Stimulated activated naive CD8-positive, alpha-beta T cell treated with anti-CD3 and anti-CD28 coated beads, Interleukin-15, amount 100 ng/mL, for 72 hours (primary cell): Measurements from ENCODE around the gene HIPK2.
A peak's percentile ranks its signal among the peaks of the same experiment; 100 is the strongest.

Experiments used
- ATAC-seq: fragments of 150-1000 bp; cut with Tn5 transposase; 2 replicates; pipeline ENCODE4 v1.10.0; 2021; ENCODE audit warnings: mild to moderate bottlenecking, moderate library complexity
- DNase-seq, 2 donors: peaks; one replicate each; pipeline ENCODE4 v3.0.0; 2021 to 2022
- H3K27ac Mint-ChIP-seq, 2 donors: one replicate each; pipeline ENCODE4 v1.8.0; 2022; ENCODE audit warnings: mild to moderate bottlenecking in 2 of 2, mixed read lengths in 2 of 2, moderate library complexity in 2 of 2
- H3K27me3 Mint-ChIP-seq: one replicate; pipeline ENCODE4 v1.8.0; 2022; ENCODE audit warnings: mixed read lengths
- H3K4me1 Mint-ChIP-seq: one replicate; pipeline ENCODE4 v1.8.0; 2022; ENCODE audit warnings: mild to moderate bottlenecking, mixed read lengths
- H3K4me3 Mint-ChIP-seq, 2 donors: one replicate each; pipeline ENCODE4 v1.8.0; 2022; ENCODE audit warnings: mild to moderate bottlenecking in 2 of 2, mixed read lengths in 2 of 2, moderate library complexity in 1 of 2
- H3K9me3 Mint-ChIP-seq, 2 donors: one replicate each; pipeline ENCODE4 v1.8.0; 2022; ENCODE audit warnings: mixed read lengths in 2 of 2

The HIPK2 gene

DNA sequence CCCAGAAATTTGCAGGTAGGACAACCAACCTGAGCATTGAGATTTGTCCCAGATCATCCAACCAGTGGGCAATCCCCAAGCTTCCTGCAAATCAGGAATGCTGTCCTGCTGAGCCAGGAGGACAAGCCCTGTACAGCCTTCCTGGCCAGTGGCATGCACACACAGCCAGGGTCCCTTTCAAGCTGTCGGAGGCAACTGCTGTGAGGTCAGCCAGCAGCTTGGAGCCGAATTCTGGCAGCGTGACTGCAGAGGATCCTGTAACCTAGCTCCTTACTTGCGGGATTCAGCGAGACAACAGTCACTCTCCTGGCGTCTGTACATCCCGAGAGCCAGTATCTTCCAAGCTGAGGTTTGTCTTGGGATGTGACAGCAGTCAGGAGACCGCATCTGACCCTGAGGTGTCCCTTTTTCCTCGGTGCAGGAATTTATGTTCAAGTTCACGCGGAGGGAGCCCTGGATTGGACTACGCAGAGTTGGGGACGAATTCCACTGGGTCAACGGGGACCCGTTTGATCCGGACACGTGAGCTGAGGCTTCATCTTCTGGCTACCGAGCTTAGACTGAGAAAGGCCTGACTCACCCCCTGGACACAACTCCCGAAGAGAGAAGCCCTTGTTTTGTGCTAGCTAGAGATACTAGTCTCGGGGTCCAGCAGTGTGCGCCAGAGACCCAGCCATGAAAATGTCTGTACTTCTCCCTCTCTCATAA is 236.0 kb downstream of the HIPK2 start:
- DNase-seq, result no peak
- no peak overlapping the region for H3K4me3 Mint-ChIP-seq

DNA sequence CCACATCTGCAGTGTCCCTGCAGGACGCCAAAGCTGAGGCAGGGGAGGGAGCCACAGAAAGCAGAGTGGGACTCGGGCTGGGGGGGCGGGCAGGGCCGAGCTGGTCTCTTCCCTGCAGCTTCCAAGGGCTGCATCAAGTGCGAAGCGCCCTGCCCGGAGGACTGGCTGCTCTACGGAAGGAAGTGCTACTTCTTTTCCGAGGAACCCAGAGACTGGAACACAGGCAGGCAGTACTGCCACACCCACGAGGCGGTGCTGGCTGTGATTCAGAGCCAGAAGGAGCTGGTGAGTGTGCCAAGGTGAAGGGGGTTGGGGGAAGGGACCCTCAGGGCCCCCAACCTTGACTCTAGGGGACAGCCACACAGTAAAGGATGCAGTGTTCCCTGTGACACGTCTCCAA is 237.6 kb downstream of the HIPK2 start:
- Mint-ChIP-seq H3K27ac (no peak overlapping the region), H3K4me1 (no peaks in the 10 kb centered on the region), H3K27me3 (no peaks in the 10 kb centered on the region), H3K9me3 (no peaks in the 10 kb centered on the region), H3K4me3 (no peak overlapping the region)
- no peak for ATAC-seq
- DNase-seq, result no peak

More for the DNA sequence above, 236.0 kb downstream of the HIPK2 start:
- no peak for ATAC-seq
- H3K27me3 Mint-ChIP-seq, result no peaks in the 10 kb centered on the region
- no peaks in the 10 kb centered on the region for H3K9me3 Mint-ChIP-seq
- H3K4me1 Mint-ChIP-seq, result no peaks in the 10 kb centered on the region
- no peak overlapping the region for H3K27ac Mint-ChIP-seq

DNA sequence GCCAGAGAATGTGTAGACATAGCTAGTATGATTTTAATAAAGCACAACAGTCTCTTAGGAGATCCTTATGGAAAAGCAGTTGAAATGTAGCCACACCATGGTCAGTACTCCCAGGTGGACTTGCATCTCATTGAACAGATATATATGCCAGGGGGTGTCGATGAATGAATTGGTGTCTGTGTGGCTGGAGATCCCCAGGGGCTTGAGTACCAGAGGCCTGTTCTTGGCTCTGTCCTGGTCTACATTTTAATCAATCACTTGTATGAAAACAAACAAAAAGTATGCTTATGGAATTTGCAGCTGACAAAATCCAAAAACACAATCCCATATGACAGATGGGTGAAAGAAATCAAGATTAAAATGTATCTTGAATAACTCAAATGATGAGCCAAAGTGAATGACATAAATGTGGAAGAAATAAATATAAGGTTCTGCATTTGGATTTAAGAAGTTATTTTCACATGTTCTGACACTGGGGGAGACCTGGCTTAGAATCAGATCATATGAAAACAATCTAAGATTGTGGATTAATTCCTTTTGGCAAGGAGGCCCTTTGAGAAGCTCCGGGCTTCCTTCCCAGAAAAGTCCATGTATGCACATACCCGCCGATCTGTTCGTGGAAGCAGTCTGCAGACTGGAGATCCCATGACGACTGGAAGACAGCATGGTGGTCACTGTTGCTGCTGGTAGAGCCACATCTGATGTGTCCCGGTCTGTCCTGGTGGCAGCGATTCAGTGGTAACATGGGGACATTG is 238.7 kb downstream of the HIPK2 start:
- ATAC-seq (no peak), DNase-seq (no peak)
- Mint-ChIP-seq H3K4me3 (no peak overlapping the region), H3K27ac (no peak overlapping the region), H3K9me3 (no peaks in the 10 kb centered on the region), H3K4me1 (no peaks in the 10 kb centered on the region), H3K27me3 (peaks cover 3% of the 10 kb centered on the region)

DNA sequence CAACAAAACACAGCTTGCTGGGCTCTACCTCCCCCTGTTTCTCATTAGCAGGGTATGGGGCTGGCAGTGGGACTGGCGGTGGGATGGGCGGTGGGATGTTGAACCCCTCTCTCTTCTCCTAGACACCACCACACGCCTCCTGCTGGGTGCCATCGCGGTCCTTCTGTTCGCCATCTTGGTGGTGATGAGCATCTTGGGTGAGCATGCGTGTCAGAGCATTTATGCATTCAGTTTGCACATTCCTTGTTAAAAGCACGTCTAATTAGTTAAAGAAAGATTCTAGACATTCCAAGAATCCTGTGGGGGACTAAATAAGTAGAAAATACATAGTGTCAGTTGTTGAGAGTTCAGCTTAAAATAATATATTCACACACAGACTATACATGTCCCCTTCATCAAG is 241.6 kb downstream of the HIPK2 start:
- Mint-ChIP-seq H3K4me3 (no peak overlapping the region), H3K27ac (no peak overlapping the region), H3K27me3 (peaks cover 15% of the 10 kb centered on the region), H3K4me1 (no peaks in the 10 kb centered on the region), H3K9me3 (no peaks in the 10 kb centered on the region)
- ATAC-seq (no peak), DNase-seq (no peak)

GRCh38 chr7:139534966-139535651 is 242.7 kb downstream of the HIPK2 start:
- no peak overlapping the region for H3K27ac Mint-ChIP-seq
- ATAC-seq, result no peak
- no peaks in the 10 kb centered on the region for H3K4me1 Mint-ChIP-seq
- H3K4me3 Mint-ChIP-seq, result no peak overlapping the region
- no peak for DNase-seq
- no peaks in the 10 kb centered on the region for H3K9me3 Mint-ChIP-seq
- H3K27me3 Mint-ChIP-seq, result peaks cover 15% of the 10 kb centered on the region

- peaks cover 15% of the 10 kb centered on the region for H3K27me3 Mint-ChIP-seq
- ATAC-seq, result no peak
- DNase-seq, result no peak
- H3K9me3 Mint-ChIP-seq, result no peaks in the 10 kb centered on the region
- H3K4me1 Mint-ChIP-seq, result no peaks in the 10 kb centered on the region
- no peak overlapping the region for H3K4me3 Mint-ChIP-seq
- no peak overlapping the region for H3K27ac Mint-ChIP-seq
Measured at GRCh38 chr7:139534096-139534495, 243.7 kb downstream of the HIPK2 start.

- no peak overlapping the region for H3K4me3 Mint-ChIP-seq
- peaks cover under 1% of the 10 kb centered on the region for H3K4me1 Mint-ChIP-seq
- no peaks in the 10 kb centered on the region for H3K9me3 Mint-ChIP-seq
- H3K27ac Mint-ChIP-seq, result no peak overlapping the region
- peaks cover 16% of the 10 kb centered on the region for H3K27me3 Mint-ChIP-seq
- no peak for DNase-seq
- no peak for ATAC-seq
Measured at GRCh38 chr7:139532636-139533155, 245.1 kb downstream of the HIPK2 start.

DNA sequence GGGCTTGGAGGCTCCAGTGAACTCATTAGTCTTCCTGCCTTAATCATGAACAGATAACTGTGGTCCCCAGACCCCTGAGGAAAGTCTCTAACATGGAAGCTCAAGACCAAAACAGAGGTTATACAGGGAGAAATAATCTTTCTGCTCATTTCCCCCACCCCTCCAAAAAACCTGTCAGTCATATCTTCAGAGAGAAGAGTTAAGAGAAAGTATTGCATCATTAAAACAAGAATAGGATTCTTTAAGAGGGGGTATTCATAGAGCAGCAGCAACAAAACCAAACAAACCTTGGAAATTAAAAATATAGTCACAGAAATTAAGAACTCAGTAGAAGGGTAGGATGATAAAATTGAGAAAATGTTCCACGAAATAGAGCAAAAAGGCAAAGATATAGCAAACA is 246.7 kb downstream of the HIPK2 start:
- peaks cover 9% of the 10 kb centered on the region for H3K4me1 Mint-ChIP-seq
- ATAC-seq (no peak), DNase-seq (no peak)
- peaks cover 32% of the 10 kb centered on the region for H3K27me3 Mint-ChIP-seq
- no peak overlapping the region for H3K4me3 Mint-ChIP-seq
- H3K27ac Mint-ChIP-seq, result no peak overlapping the region
- no peaks in the 10 kb centered on the region for H3K9me3 Mint-ChIP-seq

GRCh38 chr7:139526578-139527544 is 250.9 kb downstream of the HIPK2 start:
- no peak overlapping the region for H3K4me3 Mint-ChIP-seq
- peaks cover 55% of the 10 kb centered on the region for H3K27me3 Mint-ChIP-seq
- ATAC-seq (no peak), DNase-seq (no peak)
- no peak overlapping the region for H3K27ac Mint-ChIP-seq
- H3K4me1 Mint-ChIP-seq, result peaks cover 16% of the 10 kb centered on the region
- no peaks in the 10 kb centered on the region for H3K9me3 Mint-ChIP-seq

GRCh38 chr7:139525750-139526149 is 252.0 kb downstream of the HIPK2 start:
- Mint-ChIP-seq H3K27ac (no peak overlapping the region), H3K4me3 (no peak overlapping the region), H3K9me3 (no peaks in the 10 kb centered on the region)

GRCh38 chr7:139525239-139525638 is 252.6 kb downstream of the HIPK2 start:
- ATAC-seq (no peak), DNase-seq (no peak)
- no peaks in the 10 kb centered on the region for H3K9me3 Mint-ChIP-seq
- peaks cover 66% of the 10 kb centered on the region for H3K27me3 Mint-ChIP-seq
- no peak overlapping the region for H3K27ac Mint-ChIP-seq
- H3K4me3 Mint-ChIP-seq, result no peak overlapping the region
- H3K4me1 Mint-ChIP-seq, result peaks cover 16% of the 10 kb centered on the region

More at GRCh38 chr7:139525750-139526149, 252.0 kb downstream of the HIPK2 start:
- ATAC-seq (peak; percentile 10), DNase-seq (no peak)
- H3K4me1 Mint-ChIP-seq, result peaks cover 16% of the 10 kb centered on the region
- H3K27me3 Mint-ChIP-seq, result peaks cover 65% of the 10 kb centered on the region

GRCh38 chr7:139523968-139524815 is 253.6 kb downstream of the HIPK2 start:
- Mint-ChIP-seq H3K4me1 (peaks cover 16% of the 10 kb centered on the region), H3K27me3 (peaks cover 66% of the 10 kb centered on the region), H3K4me3 (no peak overlapping the region), H3K27ac (no peak overlapping the region), H3K9me3 (no peaks in the 10 kb centered on the region)
- ATAC-seq (no peak), DNase-seq (no peak)

DNA sequence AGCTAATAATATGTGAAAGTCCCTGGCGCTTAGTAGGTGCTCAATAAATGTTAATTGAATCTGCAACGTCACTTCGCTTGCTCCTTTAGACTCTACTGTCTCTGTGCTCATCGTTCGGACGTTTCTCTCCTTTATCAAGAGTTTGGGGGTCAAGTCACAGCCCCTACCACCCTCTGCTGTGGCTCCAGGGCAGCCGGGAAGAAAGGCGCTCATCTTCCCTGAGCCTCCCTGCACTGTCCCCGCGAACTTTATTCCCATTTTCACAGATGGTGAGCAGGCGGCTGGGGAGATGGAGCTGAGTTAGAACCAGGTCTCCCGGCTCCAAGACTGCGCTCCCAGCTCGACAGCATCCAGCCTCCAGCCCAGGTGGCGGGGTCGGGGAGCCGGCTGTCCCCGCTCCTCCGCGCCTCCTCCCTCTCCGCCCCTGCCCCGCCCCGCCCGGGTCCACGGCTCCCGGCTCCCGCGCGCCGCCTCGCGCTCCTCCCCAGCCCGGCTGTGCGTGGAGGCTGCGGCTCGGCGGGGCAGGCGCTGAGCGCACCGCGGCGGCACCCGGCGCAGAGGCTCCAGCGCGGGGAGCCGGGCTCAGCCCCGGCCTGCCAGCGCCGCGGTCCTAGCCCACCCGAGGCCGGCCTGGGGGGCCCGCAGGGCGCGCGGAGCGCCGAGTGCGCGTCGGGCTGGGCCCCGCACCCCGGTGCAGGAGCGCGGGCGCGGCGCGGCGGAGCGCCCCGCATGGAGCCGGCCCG is 254.4 kb downstream of the HIPK2 start, which contains the start of gene CLEC2L:
TSS of gene CLEC2L (plus strand) at position 487 of the 743 bp plus-strand sequence. CDS start at position 730, 243 bp downstream.
- Mint-ChIP-seq H3K4me1 (peaks cover 16% of the 10 kb centered on the region), H3K9me3 (no peaks in the 10 kb centered on the region), H3K4me3 (peak within 1 kb of the TSS; percentile 44 to 65), H3K27me3 (peaks cover 66% of the 10 kb centered on the region), H3K27ac (no peak within 1 kb of the TSS)
- DNase-seq (no peak), ATAC-seq (peak; percentile 54)
